Raji (cell line): ENCODE data around the gene SERINC3.

Experiments
- POLR2A ChIP-seq: IDR thresholded peaks from 2 replicates; pipeline ENCODE4 v1.6.1; 2011; ENCODE audit warnings: low read depth, low read length, control low read depth; ENCODE audit not compliant: insufficient read depth

The SERINC3 gene

DNA sequence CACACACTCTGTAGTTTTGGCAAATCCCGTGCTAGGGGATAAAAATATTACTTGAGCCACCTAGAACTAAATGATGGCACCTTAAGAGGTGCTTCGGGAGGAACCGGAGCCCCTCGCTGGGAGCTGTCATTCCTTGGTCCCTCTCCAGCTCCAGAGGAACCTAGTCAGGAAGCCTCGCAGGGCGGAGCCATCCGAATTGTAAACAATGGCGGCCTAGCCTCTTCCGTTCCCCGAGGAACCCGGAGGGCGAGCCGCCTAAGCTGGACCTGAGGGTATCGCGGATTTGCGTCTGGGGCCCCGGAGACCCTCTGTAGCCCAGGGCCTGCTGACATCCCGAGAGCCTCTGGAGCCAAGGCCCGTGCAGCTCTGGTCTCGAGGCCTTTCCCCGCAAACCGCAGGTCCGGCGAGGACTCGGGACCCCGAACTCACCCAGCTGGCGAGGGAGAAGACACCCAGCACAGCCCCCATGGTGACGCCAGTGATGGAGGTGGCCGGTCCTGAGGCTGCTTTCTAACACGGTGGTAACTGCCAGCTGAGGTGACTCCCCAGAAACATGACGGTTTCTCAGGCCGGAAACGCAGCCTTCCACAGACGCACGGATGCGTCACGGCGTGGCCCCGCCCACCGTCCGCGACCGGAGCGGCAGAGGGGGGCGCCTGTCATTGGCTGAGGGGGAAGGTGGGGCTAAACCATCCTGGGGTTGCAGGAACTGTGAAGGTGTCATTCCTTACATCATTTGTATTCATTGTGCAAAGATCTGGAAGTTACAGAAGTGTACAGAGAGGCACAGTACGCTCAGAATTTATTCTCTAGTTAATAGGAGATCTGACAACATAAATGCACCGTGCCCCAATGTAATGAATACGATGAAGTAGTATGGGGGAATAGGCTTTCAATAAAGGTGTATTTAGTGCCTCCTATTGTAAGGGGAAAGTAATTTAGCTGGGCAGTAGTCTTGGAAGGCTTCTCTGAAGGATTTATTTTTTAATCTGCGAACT, at the start of gene SERINC3:
SERINC3 (minus strand) TSS at position 587 of the 998 bp plus-strand sequence; CDS start at position 468, 119 bp downstream.
- peak; percentile 86 for TF ChIP-seq POLR2A

DNA sequence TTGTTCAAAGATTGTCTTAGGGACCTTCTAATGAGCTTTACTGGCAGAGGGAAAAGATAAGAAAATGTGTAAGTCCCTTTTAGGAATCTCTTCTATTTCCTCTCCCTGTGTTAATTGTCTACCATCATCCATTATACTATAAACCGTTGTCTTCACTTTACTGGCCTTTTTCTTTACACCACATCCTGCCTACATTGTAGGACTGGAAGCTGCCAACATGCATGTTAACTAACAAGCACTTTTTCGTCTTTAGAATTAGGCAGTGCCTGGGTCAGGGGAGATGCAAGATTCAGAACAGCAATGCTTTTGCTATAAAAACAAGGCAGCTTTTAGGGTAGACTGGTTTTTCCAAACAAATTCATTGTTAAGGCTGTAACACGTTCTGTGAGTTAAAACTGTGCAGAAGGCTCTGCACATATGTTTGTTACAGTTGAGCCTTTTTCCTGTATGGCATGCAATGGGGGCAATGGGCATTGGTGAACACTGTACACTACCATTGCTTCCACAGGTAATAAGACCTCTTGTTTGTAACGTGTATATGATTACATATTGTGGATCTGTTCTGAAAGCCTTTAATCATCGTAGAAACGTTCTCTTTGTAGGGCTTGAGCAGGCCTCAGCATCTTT, 49.6 kb upstream of the SERINC3 start:
- TF ChIP-seq POLR2A, result no peak

DNA sequence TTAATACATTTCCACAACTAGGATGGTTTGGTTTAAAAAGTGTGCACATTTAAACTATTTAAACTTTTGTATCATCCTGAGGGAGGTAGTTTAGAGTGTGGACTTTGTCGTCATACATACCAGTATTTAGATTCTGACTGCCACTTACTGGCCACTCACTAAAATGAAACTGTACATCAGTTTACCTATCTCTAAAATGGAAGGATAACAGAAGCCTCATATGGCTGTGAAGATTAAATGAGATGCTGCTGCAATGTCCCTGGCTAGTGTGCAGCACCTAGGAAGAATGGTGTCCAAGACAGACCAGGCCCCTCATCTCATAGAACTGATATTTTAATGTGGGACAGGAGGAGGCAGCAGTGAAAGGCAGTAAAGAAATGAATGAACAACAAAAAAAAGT, 48.5 kb upstream of the SERINC3 start:
- TF ChIP-seq POLR2A, result no peak

DNA sequence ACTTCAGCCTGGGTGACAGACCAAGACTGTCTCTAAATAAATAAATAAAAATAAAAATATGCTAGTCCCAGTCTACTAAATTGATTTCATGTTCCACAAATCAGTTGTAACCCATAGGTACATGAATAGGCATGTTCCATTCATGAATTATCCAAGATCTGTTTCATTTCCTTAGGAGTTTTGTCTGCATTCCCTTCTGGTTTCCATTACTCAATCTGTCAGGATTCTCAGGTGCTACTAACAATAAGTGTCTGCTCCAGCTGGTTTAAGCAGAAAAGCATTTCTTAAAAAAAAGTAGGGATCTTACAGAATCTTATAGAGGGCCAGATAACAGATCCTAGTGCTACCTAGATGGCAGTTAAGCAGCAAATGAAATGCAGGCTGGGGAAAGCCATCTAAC, 44.9 kb upstream of the SERINC3 start:
- no peak for TF ChIP-seq POLR2A

DNA sequence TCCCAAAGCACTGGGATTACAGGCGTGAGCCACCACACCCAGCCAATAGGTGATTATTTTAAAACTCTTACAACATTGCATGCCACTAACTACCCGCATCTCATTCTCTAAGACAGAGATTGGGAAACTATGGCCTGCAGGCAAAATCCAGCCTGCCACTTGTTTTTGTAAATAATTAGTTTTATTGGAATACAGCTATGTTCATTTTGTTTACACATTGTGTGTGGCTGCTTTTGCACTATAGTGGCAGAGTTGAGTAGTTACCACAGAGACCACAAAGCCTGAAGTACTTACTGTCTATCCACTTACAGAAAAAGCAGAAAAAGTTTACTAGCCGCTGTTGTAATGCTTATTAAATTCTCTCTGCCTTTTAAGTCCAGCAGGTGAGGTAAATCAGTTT, 44.1 kb upstream of the SERINC3 start:
- no peak for TF ChIP-seq POLR2A

DNA sequence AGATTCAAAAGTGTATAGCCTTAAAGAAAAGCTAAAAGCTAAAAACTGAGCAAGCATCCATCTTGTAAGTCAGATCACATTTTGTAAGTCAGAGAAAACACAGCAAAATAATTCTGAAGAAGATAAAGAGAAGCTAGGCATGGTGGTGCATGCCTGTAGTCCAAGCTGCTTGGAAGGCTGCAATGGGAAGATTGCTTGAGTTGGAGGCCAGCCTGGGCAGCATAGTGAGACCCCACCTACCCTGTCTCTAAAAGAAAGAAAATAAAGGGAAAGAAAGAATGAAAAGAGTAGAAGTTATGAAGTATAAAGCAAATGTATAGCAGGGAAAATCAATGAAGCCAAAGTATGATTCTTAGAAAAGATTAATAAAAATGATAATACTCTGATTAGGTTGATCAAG, 40.0 kb upstream of the SERINC3 start:
- TF ChIP-seq POLR2A, result no peak

DNA sequence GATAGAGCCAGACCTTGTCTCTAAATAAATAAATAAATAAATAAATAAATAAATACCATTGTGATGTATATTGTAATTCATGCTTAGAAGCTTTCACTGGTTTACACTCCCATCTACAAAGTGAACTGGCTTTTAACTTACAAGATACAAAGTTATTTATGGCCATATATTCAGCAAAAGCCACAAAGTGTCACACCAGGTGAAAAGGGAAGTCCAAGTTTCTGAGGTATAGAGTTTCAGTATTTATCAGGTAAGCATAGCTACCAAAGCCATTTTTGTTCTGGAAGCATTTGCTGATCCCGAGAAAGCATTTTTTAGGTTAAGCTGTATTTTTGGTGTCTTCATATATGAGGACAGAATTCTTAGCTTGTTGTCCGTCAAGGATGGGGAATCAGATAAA, 38.4 kb upstream of the SERINC3 start:
- no peak for TF ChIP-seq POLR2A

DNA sequence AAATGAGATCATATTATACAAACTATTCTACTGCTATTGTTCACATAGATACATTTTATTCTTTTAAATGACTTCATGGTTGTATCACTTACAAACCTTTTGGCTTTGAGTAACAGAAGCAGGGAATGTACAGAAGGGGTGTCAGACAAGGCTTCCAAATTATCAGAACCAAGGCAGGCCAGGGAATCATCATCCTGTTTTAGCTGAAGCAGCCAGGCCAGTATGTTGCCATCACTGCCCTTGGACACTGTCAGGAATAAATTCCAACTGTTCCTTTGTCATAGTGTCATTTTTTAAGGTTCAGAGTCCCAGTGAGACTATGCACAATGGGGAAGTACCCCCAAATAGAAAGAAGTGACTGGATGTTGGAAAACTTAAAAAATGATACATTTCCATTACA, 37.4 kb upstream of the SERINC3 start:
- TF ChIP-seq POLR2A, result no peak

DNA sequence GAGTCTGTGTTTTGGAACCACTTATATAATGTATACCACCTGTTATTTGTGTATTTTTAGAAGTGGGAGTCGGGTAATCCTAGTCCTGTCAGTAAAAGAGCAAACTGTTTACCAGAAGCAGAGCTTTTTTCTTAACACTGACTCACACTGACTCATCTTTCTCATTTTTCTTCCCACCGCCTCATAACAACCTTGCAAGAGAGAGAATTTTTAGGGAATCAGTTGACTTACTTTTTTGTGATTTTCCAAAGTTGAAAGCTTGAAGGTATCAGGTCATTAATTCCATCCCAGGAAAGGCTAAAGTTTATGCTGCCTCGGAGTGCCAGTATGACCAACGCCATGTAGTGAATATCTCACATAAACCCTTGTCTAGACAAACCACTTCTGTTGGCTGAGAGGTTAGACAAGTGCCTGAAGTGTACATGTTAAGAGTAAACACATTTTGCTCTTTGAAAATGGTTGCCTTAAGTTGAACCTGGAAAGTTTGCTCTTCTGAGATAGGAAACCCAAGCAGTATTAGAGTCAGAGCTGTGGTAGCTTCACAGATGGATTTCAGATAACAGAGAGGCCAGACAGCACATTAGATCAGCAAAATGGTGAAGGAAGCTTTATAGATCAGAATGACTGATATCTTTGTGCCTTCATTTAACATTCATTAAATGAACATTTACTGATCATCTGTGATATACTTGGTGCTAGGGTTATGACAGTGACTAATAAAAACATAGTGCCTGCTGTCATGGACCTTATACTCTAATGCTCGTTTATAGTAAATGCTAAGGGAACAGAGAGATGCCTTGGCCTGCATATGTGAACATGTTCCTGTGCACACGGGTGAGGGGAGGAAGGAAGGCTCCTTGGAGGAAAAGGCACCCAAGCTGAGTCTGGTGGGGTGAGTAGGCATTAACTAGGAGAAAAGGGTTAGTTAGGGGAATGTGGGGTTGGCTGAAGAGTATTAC, 31.4 kb upstream of the SERINC3 start:
- TF ChIP-seq POLR2A, result no peak

DNA sequence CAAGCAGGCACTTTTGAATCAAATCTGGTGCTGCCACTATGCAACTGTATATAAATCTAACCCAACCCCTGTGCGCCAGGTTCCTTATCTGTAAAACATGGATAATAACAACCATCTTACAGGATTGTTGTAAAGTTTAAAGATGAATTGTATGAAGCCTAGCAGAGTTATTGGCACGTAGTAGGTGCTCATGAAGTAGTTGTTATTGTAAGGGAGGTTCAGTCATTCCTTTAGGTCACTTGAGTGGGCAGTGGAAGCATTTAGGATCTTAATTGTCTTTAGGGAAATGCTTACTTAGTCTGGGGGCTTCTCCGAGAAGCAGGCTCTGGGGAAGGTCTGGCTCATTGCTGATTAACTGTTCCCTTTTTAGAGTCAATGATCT, 30.7 kb upstream of the SERINC3 start:
- TF ChIP-seq POLR2A, result no peak

DNA sequence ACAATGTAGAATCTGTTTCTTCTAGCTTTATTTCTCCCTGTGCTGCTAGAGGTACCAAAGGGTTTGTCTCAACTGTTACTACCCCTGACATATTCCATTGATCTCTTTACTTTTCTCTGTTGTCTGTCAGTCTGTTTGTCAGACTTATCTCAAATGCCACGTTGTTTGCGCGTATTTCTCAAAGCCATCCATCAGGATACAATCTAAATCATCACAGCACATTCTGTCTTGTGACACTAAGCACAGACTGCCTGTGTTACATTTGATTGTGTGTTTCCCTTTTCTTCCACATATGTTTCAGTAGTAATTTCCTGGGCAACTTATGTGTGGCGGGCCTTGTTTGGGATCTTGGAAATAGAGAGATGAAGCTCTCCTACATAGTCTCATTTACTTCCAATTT, 30.2 kb upstream of the SERINC3 start:
- no peak for TF ChIP-seq POLR2A

DNA sequence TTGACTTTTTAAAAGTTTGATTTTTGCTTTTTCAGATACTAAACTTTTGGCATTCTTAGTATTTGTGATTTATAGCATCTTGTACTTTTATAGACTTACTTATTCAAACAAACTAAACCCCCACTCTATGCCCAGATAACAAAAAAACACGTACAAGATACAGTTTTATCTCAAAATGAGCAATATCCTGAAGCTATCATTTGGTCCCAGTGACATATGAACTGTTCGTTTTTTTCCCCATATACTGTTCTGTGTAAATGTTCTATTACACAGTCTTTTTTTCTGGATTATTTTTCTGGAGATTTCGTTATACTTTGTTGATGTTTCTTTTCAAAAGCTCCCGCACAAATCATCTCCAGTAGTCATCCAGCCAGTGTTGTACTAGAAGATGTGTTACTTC, 27.3 kb upstream of the SERINC3 start:
- TF ChIP-seq POLR2A, result no peak

DNA sequence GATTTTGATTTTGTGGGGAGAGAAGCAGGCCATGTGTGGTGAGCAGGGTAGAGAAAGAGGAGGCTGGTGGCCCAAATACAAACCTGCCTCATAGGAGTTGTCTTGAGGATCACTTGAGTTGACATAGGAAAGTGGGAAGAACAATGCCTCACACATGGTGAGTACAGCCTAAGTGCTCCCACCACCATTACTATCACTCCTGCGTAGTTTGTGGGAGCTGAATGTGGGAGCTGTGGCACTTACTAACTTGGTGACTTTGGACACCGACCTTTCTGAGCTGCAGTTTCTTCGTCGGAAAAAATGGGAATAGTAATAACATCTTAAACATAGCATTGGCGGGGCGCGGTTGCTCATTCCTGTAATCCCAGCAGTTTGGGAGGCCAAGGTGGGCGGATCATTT, 25.5 kb upstream of the SERINC3 start:
- no peak for TF ChIP-seq POLR2A

DNA sequence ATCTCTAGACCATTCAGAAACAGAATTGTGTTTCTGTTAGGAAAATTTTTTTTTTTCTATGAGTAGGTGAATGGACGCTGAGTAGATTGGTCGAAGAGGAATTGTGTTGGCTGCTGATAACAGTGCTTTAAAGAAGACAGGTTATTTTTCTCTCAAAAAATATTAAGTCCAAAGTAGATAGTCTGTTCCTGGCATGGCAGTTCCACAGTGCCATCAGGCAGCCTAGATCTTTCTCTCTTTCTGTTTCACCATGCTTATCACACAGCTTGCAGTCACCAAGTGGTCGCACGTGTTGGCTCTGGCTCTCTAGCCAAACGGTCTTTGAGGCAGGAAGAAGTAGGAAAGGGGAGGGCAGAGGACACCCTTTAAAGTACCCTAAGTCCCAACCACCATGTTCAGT, 22.4 kb upstream of the SERINC3 start:
- no peak for TF ChIP-seq POLR2A

DNA sequence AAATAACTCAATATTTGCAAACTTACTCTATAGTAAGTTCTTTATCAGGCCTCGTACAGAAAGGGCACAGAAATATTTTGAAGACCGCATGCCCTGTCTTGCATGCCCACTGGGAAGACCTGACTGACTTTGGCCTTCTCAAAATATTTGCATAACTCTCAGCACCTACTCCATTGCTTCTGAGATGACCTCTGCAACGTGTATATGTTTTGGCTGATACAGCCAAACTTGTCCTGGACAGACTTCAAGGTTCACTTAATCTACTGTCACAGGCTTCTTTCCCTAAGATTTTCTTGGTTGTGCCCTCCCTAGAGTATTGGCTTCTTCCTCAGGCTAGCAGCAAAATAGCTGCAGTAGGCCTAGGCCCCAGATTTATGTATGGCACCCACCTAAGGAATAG, 21.5 kb upstream of the SERINC3 start:
- no peak for TF ChIP-seq POLR2A
